GM13977 (cell line): ENCODE measurements around the gene GDAP1L1.
A peak's percentile ranks its signal among the peaks of the same experiment; 100 is the strongest.

Experiments used
- DNase-seq: peaks from one replicate; pipeline ENCODE4 v3.0.0; 2012; ENCODE audit warnings: low spot score
- CTCF ChIP-seq: IDR thresholded peaks from 2 replicates; pipeline ENCODE4 v1.5.1; 2012; ENCODE audit warnings: mild to moderate bottlenecking, control low read depth; ENCODE audit not compliant: insufficient read depth; ENCODE audit errors: extremely low read depth, missing control alignments
- in situ Hi-C: fragments of 300-500 bp; cut with MboI; formaldehyde crosslinking; loops from one replicate; pipeline ENCODE4 v1.12.0; 2022; ENCODE audit warnings: low sequenced_read_pairs, low pct_unique_long_range_greater_than_20kb, mixed read lengths, inconsistent platforms; ENCODE audit not compliant: unreplicated experiment

GDAP1L1 gene

GRCh38 chr20:44217342-44218092 is 29.6 kb upstream of the GDAP1L1 start:
- no peak for DNase-seq
- in situ Hi-C loops: loop anchor here (10.0 kb wide), 1 partner anchor 97 kb away; the partner anchor contains the start of gene FITM2
- peak; percentile 93 for TF ChIP-seq CTCF

DNA sequence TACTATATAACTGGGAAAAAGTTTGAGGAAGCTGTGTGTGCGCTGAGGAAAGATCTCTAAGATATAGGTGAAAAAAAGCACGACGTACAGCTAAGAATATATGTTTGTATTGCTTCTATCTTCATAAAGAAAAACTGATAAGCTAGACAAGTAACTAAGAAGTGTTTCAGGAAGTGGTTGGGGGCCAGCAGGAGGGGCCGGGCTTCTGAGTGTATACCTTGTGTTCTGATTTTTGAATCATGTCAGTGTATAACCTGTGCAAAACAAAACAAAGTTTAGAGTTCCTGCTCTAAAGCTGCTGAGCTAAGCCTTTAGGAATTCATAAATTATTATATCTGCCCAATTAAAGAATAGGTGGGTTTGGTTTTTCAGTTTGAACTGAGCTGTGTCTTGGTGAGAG is 28.7 kb upstream of the GDAP1L1 start:
- in situ Hi-C loops: loop anchor here (10.0 kb wide), 1 partner anchor 96 kb away; the partner anchor contains the start of gene FITM2
- no peak for TF ChIP-seq CTCF
- DNase-seq: no peak

DNA sequence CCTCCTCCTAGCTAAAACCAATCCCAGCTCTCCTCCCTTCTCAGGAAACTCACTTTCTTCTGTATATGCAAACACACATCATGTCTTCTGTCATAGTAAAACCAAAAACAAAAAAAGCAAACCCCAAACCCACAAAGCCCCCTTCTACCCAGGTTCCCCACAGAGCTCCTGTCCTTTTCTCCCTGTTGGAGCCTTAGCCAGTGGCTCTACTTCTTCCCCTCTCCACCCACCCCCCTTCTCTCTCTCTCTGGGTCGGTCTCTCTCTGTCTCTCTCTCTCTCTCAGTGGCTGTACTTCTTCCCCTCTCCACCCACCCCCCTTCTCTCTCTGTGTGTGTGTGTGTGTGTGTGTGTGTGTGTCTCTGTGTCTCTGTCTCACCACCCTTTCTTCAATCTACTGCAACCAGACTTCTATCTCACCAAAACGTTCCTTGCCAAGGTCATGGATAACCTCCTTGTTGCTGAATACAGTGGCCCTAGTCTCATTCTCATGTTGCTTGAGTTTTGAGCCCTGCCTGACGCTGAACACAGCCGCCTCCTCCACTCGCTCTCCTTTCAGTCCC is 27.9 kb upstream of the GDAP1L1 start:
- no peak for TF ChIP-seq CTCF
- DNase-seq: no peak
- in situ Hi-C loops: loop anchor here (10.0 kb wide), 1 partner anchor 96 kb away; the partner anchor contains the start of gene FITM2

GRCh38 chr20:44219791-44220190 is 27.3 kb upstream of the GDAP1L1 start:
- TF ChIP-seq CTCF: no peak
- DNase-seq: no peak
- in situ Hi-C loops: loop anchor here (10.0 kb wide), 1 partner anchor 95 kb away; the partner anchor contains the start of gene FITM2

DNA sequence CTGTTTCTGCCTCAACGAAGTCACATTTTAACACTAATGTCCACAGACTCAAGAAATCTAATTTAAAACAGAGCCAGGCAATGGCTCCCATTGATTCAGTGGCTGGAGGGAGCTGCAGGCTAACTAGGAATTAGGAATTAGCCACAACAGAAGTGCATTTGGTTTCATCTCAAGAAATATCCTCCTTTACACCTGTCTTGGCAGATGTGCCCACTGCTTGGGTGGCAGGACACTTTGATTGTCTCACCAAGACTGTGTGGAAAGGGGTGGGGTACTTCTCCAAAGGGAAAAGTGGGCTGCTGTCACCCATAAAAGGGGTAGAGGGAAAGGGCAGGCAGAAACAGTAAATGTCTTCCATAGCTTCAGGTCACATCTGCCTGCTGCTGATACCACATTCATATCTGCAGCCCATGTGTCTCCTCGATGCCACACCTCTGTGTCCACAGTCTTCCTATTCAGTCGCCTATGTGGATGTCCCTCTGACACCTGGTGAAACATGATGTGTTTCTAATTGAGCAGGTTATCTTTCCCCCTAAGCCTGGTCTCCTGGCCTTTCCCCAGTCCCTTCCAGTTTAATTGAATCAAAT is 25.6 kb upstream of the GDAP1L1 start:
- no peak for DNase-seq
- in situ Hi-C loops: no loop called here
- no peak for TF ChIP-seq CTCF

DNA sequence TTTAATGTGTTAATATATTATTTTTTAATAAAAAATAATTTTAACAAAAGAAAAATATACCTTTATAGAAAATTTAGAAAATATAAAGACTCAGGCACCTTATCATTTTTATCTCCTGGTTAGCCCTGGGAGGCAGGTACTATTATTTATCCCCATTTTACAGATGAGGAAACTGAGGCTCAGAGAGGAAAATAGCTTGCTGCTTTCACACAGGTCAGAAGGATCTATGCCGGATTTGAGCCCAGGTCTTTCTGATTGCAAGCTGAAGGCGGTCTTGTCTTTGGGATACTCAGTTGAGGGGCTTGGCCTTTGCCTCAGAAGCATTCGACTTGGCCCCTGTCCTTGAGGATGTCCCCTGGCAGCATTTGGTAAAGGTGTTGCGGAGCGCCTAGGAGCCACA is 25.1 kb upstream of the GDAP1L1 start:
- in situ Hi-C loops: no loop called here

More for the DNA sequence above, 25.1 kb upstream of the GDAP1L1 start:
- DNase-seq: no peak
- TF ChIP-seq CTCF: no peak
